Epithelial cell of proximal tubule (primary cell): Measurements from ENCODE around the gene PTPN7. TPM values are rescaled to one million over a fixed set of nuclear protein-coding genes. Genes with fewer than 3 reads are reported as not detected.

Experiments used
- DNase-seq: peaks from one replicate; pipeline ENCODE4 v3.0.0-alpha.2; 2011; ENCODE audit warnings: low read depth
- H3K4me3 ChIP-seq: 2 replicates; pipeline ENCODE4 v1.5.1; 2011; ENCODE audit warnings: low read depth, mild to moderate bottlenecking, low read length
- total RNA-seq: library from RNA; depleted of rRNA; stranded (reverse); fragments of >200 nt; gene quantifications from 2 replicates; pipeline ENCODE4 v1.2.3, GENCODE V29; 2015
- TF ChIP-seq, protein P1 (sequence below): conservative IDR thresholded peaks from 2 replicates; pipeline ENCODE4 v1.5.1; 2012; ENCODE audit warnings: low read depth, mild to moderate bottlenecking, low read length

PTPN7 gene
- total RNA-seq, 1 donor from 2014 or later: 0.06 TPM

DNA sequence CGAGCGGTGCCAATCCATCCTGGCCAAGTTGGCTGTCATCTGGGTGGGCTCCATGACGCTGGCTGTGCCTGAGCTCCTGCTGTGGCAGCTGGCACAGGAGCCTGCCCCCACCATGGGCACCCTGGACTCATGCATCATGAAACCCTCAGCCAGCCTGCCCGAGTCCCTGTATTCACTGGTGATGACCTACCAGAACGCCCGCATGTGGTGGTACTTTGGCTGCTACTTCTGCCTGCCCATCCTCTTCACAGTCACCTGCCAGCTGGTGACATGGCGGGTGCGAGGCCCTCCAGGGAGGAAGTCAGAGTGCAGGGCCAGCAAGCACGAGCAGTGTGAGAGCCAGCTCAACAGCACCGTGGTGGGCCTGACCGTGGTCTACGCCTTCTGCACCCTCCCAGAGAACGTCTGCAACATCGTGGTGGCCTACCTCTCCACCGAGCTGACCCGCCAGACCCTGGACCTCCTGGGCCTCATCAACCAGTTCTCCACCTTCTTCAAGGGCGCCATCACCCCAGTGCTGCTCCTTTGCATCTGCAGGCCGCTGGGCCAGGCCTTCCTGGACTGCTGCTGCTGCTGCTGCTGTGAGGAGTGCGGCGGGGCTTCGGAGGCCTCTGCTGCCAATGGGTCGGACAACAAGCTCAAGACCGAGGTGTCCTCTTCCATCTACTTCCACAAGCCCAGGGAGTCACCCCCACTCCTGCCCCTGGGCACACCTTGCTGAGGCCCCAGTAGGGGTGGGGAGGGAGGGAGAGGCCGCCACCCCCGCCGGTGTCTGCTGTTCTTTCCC, 32.4 kb downstream of the PTPN7 start:
- TF ChIP-seq, protein P1, sequence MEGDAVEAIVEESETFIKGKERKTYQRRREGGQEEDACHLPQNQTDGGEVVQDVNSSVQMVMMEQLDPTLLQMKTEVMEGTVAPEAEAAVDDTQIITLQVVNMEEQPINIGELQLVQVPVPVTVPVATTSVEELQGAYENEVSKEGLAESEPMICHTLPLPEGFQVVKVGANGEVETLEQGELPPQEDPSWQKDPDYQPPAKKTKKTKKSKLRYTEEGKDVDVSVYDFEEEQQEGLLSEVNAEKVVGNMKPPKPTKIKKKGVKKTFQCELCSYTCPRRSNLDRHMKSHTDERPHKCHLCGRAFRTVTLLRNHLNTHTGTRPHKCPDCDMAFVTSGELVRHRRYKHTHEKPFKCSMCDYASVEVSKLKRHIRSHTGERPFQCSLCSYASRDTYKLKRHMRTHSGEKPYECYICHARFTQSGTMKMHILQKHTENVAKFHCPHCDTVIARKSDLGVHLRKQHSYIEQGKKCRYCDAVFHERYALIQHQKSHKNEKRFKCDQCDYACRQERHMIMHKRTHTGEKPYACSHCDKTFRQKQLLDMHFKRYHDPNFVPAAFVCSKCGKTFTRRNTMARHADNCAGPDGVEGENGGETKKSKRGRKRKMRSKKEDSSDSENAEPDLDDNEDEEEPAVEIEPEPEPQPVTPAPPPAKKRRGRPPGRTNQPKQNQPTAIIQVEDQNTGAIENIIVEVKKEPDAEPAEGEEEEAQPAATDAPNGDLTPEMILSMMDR: no peak
- no peak for DNase-seq
- no peak overlapping the region for H3K4me3 ChIP-seq

DNA sequence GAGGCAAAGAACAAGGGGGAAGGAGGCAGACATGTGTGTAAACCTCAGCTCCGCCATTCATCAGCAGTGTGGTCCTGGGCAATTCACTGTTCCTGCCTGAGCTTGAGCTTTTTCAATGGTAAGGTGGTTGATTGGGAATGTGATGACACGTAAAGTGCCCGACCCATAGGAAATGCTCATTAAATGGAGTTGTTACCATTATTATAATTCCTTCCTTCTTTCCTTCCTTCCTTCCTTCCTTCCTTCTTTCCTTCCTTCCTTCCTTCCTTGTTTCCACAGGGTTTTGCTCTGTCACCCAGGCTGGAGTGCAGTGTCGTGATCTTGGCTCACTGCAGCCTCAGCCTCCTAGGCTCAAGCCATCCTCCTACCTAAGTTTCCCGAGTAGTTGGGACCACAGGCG, 33.3 kb downstream of the PTPN7 start:
- H3K4me3 ChIP-seq: no peak overlapping the region
- DNase-seq: no peak
- TF ChIP-seq, protein P1: no peak

DNA sequence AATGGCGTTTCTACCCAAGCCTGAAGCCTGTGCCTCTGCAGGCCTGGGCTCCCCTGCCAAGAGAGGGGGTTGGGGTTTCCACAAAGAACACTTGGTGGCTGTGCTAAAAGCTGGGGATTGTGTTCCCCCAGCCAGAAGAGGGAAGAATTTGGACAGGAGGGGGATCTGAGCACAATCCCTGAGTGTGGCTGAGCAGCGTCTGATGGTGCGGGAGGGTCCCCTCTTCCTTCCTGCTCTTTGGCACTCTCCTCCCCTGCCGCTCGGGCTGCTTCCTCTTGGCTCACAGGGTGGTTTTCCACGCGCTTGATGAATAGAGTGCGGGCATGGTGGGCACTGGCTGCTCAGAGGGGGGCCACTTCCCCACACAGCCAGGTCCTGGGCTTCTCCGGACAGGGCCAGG, 34.0 kb downstream of the PTPN7 start:
- TF ChIP-seq, protein P1: no peak
- no peak for DNase-seq
- no peak overlapping the region for H3K4me3 ChIP-seq

DNA sequence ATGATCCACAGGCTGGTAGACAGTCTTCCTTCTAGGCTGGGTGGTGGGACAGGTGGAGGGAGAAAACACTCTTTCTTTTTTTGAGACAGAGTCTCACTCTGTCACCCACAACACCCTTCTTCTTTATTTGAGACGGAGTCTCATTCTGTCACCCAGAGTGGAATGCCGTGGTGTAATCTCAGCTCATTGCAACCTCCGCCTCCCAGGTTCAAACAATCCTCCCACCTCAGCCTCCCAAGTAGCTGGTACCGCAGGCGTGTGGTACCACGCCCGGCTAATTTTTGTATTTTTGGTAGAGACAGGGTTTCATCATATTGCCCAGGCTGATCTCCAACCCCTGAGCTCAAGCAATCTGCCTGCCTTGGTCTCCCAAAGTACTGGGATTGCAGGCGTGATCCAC, 34.8 kb downstream of the PTPN7 start:
- no peak for DNase-seq
- TF ChIP-seq, protein P1: no peak
- no peak overlapping the region for H3K4me3 ChIP-seq

DNA sequence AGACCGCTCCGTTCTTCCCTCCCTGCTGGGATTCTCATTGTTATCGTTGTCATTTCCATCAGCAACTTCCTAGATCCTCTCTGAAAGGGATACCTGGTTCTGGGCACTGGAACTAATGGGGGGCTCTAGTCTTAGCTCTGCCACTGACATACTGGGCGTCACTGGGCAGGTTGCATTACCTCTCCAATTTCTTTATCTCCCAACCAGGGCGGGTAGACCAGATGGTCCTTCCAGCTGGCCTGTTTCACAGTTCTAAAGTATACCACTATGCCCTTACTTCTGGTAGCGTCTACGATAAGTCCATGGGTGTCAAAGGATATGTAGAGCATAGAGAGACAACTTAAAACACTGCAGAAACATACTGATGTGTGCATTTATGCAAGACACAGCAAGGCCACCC, 36.3 kb downstream of the PTPN7 start:
- H3K4me3 ChIP-seq: no peak overlapping the region
- TF ChIP-seq, protein P1: no peak
- no peak for DNase-seq

DNA sequence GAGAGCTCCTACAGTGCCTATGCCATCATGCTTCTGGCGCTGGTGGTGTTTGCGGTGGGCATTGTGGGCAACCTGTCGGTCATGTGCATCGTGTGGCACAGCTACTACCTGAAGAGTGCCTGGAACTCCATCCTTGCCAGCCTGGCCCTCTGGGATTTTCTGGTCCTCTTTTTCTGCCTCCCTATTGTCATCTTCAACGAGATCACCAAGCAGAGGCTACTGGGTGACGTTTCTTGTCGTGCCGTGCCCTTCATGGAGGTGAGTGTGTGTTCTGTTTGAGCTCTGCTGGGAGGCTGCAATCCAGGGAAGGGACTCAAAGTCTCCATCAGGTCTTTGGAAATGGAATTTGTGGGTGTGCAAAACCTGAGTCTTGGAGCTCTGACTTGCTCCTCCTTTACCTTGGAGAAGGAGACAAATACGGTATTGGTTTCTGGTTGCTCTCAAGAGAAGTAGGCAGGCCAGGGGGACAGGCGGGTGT, 37.0 kb downstream of the PTPN7 start:
- no peak for DNase-seq
- H3K4me3 ChIP-seq: no peak overlapping the region
- TF ChIP-seq, protein P1: no peak
